WTC11 (cell line): ENCODE results near the gene INO80B.

Source experiments
- ELF4 ChIP-seq: sonication (generic); formaldehyde crosslinking; IDR thresholded peaks from 2 replicates; pipeline ENCODE4 v1.8.1; 2022; ENCODE audit warnings: low read depth, mild to moderate bottlenecking, moderate library complexity, missing genetic modification reagents
- HMGXB4 ChIP-seq: sonication (generic); formaldehyde crosslinking; IDR thresholded peaks from 2 replicates; pipeline ENCODE4 v1.8.1; 2023; ENCODE audit warnings: mild to moderate bottlenecking, moderate library complexity, missing genetic modification reagents
- STAT6 ChIP-seq: sonication (generic); formaldehyde crosslinking; conservative IDR thresholded peaks from 2 replicates; pipeline ENCODE4 v1.8.1; 2023; ENCODE audit warnings: mild to moderate bottlenecking, low read depth, missing genetic modification reagents, moderate library complexity

GRCh38 chr2:74439373-74439772, 15.5 kb upstream of the INO80B start:
- TF ChIP-seq STAT6 (CRISPR knock-in tag) (no peak), HMGXB4 (CRISPR knock-in tag) (no peak), ELF4 (CRISPR knock-in tag) (no peak)
